K562 (cell line): ENCODE measurements around the gene PMIS2. TPM values are rescaled to one million over a fixed set of nuclear protein-coding genes. Genes with fewer than 3 reads are reported as not detected.
A peak's percentile ranks its signal among the peaks of the same experiment; 100 is the strongest.

Experiments used
- ATAC-seq: fragments of 200-7000 bp; cut with Tn5 transposase; 3 replicates; pipeline ENCODE4 v1.9.1; 2020; ENCODE audit warnings: moderate library complexity
- BruUV-seq: library from RNA; stranded (reverse); fragments of 400-500 nt; replicated peaks from 2 replicates; lab custom pipeline; 2021; lab: Mats Ljungman, UMichigan
- CTCF ChIA-PET: fragments of 300-600 bp; formaldehyde crosslinking; extraction: SDS; loops from one replicate; lab custom pipeline; 2021; ENCODE audit warnings: low intra/inter-chr PET ratio; lab: Yijun Ruan, JAX
- POLR2A ChIA-PET: fragments of 300-600, 350-650 bp; sonication (Branson Sonifier 250); formaldehyde crosslinking; extraction: SDS; loops from one replicate; lab custom pipeline; 2021; ENCODE audit warnings: antibody characterized with exemption, inconsistent platforms; lab: Yijun Ruan, JAX
- DNase-seq, 4 experiments: peaks; one replicate each; pipeline versions ENCODE4 v3.0.0 to v3.0.0-alpha.2; 2011 to 2018; ENCODE audit warnings: low spot score in 3 of 4, mixed read lengths in 3 of 4; ENCODE audit errors: extremely low read depth in 1 of 4
- FAIRE-seq: peaks from 2 replicates; lab custom pipeline; 2011; peaks lifted over from hg19 to GRCh38; lab: Jason Lieb, UNC
- H2AFZ ChIP-seq: 2 replicates; pipeline ENCODE4 v1.6.0; 2011; ENCODE audit warnings: low read depth, low read length, control low read depth, inconsistent platforms
- H3K27ac ChIP-seq: fragments of 200-600 bp; 3 replicates; pipeline ENCODE4 v1.8.0; 2011; ENCODE audit warnings: low read depth, mild to moderate bottlenecking, control low read depth, inconsistent platforms, low read length, moderate library complexity, mixed read lengths; ENCODE audit errors: extremely low read depth
- H3K27me3 ChIP-seq, 2 experiments: fragments of 300-600 bp in 1 of 2; 2 replicates in 1 of 2; 3 replicates in 1 of 2; pipeline versions ENCODE4 v1.6.0 to v1.8.0; 2011; ENCODE audit warnings: inconsistent platforms in 2 of 2, low read length in 2 of 2, mild to moderate bottlenecking in 1 of 2, mixed read lengths in 1 of 2, moderate library complexity in 1 of 2; ENCODE audit not compliant: control insufficient read depth in 2 of 2, insufficient read depth in 2 of 2
- H3K36me3 ChIP-seq: fragments of 300-600 bp; 3 replicates; pipeline ENCODE4 v1.8.0; 2011; ENCODE audit warnings: mild to moderate bottlenecking, low read length, inconsistent platforms; ENCODE audit not compliant: control insufficient read depth, insufficient read depth
- H3K4me1 ChIP-seq, 2 experiments: fragments of 200-600 bp in 1 of 2; replicated peaks in 1 of 2; 2 replicates in 1 of 2; 3 replicates in 1 of 2; pipeline versions ENCODE4 v1.5.1 to v1.8.0; 2011; ENCODE audit warnings: inconsistent platforms in 2 of 2, low read length in 2 of 2, mild to moderate bottlenecking in 1 of 2, mixed read lengths in 1 of 2, moderate library complexity in 1 of 2; ENCODE audit not compliant: control insufficient read depth in 2 of 2, insufficient read depth in 2 of 2
- H3K4me2 ChIP-seq: 2 replicates; pipeline ENCODE4 v1.6.1; 2011; ENCODE audit warnings: low read length, control low read depth, inconsistent platforms, mixed read lengths; ENCODE audit not compliant: insufficient read depth
- H3K4me3 ChIP-seq: fragments of 200-600 bp; sonication (generic), shearing (Covaris generic); 2 replicates; pipeline ENCODE4 v1.5.1; 2016; ENCODE audit warnings: control low read depth, inconsistent platforms
- H3K79me2 ChIP-seq: fragments of 200-600 bp; 3 replicates; pipeline ENCODE4 v1.8.0; 2011; ENCODE audit warnings: low read length, inconsistent platforms; ENCODE audit not compliant: control insufficient read depth, insufficient read depth
- H3K9ac ChIP-seq, 2 experiments: 2 replicates each; pipeline versions ENCODE4 v1.6.0 to v1.6.1; 2011; ENCODE audit warnings: low read depth in 2 of 2, low read length in 2 of 2, control low read depth in 1 of 2, inconsistent platforms in 1 of 2, mild to moderate bottlenecking in 1 of 2, mixed read lengths in 1 of 2; ENCODE audit not compliant: insufficient read depth in 1 of 2
- H3K9me1 ChIP-seq: one replicate; pipeline ENCODE4 v1.6.0; 2011; ENCODE audit warnings: inconsistent platforms, mild to moderate bottlenecking, low read length, moderate library complexity; ENCODE audit not compliant: control insufficient read depth, insufficient read depth
- H3K9me3 ChIP-seq: replicated peaks from 2 replicates; pipeline ENCODE4 v1.5.1; 2011; ENCODE audit warnings: low read depth, low read length, inconsistent platforms; ENCODE audit not compliant: control insufficient read depth, insufficient read depth
- H4K20me1 ChIP-seq: replicated peaks from 2 replicates; pipeline ENCODE4 v1.6.1; 2011; ENCODE audit warnings: low read length, inconsistent platforms, mixed read lengths; ENCODE audit not compliant: control insufficient read depth, insufficient read depth
- CHCHD3 ChIP-seq: fragments of 250-450 bp; sonication (Bioruptor Pico); IDR thresholded peaks from 2 replicates; pipeline ENCODE4 v2.1.2; 2022; ENCODE audit warnings: mild to moderate bottlenecking
- GATA2 ChIP-seq: sonication (generic); formaldehyde crosslinking; IDR thresholded peaks from 2 replicates; pipeline ENCODE4 v1.4.0; 2020; ENCODE audit warnings: mild to moderate bottlenecking, missing genetic modification reagents
- KDM1A ChIP-seq, 2 experiments: fragments of 450-650 bp; IDR thresholded peaks; 2 replicates each; pipeline ENCODE4 v1.6.1; 2016; ENCODE audit warnings: mild to moderate bottlenecking in 2 of 2
- MNT ChIP-seq, 2 experiments: fragments of 450-650 bp; conservative IDR thresholded peaks; 2 replicates each; pipeline ENCODE4 v1.6.1; 2017; ENCODE audit warnings: mild to moderate bottlenecking in 2 of 2, moderate library complexity in 2 of 2
- NR4A1 ChIP-seq, 2 experiments: fragments of 250-450 bp in 1 of 2; fragments of 450-650 bp in 1 of 2; sonication (Bioruptor Pico) in 1 of 2; IDR thresholded peaks; 2 replicates each; pipeline versions ENCODE4 v1.4.0 to v1.6.1; 2016 to 2020; ENCODE audit warnings: mild to moderate bottlenecking in 2 of 2, missing compliant biosample characterization in 1 of 2, missing genetic modification characterization in 1 of 2, moderate library complexity in 1 of 2
- RBM25 ChIP-seq: fragments of 200-400 bp; formaldehyde crosslinking; IDR thresholded peaks from 2 replicates; pipeline ENCODE4 v1.6.1; 2018; ENCODE audit warnings: low read length, low read depth, moderate library complexity; ENCODE audit not compliant: severe bottlenecking
- STAT6 ChIP-seq: sonication (generic); formaldehyde crosslinking; IDR thresholded peaks from 2 replicates; pipeline ENCODE4 v1.8.1; 2023; ENCODE audit warnings: mild to moderate bottlenecking, missing genetic modification reagents
- TFAP4 ChIP-seq: sonication (generic); formaldehyde crosslinking; IDR thresholded peaks from 2 replicates; pipeline ENCODE4 v1.8.0; 2022; ENCODE audit warnings: missing genetic modification reagents, mild to moderate bottlenecking, moderate library complexity, borderline replicate concordance
- U2AF1 ChIP-seq: fragments of 200-400 bp; formaldehyde crosslinking; optimal IDR thresholded peaks from 2 replicates; pipeline ENCODE3; 2017; ENCODE audit warnings: mild to moderate bottlenecking, low read depth, low read length, moderate library complexity
- ZNF431 ChIP-seq: sonication (generic); formaldehyde crosslinking; IDR thresholded peaks from 2 replicates; pipeline ENCODE4 v1.8.0; 2022; ENCODE audit warnings: mild to moderate bottlenecking, missing genetic modification reagents
- ZNF551 ChIP-seq: fragments of 250-450 bp; sonication (Bioruptor Pico); IDR thresholded peaks from 2 replicates; pipeline ENCODE4 v1.5.0; 2021; ENCODE audit warnings: mild to moderate bottlenecking, moderate library complexity
- ZNF586 ChIP-seq: fragments of 450-650 bp; formaldehyde crosslinking; conservative IDR thresholded peaks from 2 replicates; pipeline ENCODE4 v1.4.0; 2020; ENCODE audit warnings: mild to moderate bottlenecking, moderate library complexity
- WGBS: fragments of 100-300 bp; shearing (Covaris generic); methylation state at CpG from one replicate; pipeline ENCODE4 v1.1.6; 2016; ENCODE audit warnings: low coverage, mixed read lengths; ENCODE audit not compliant: insufficient coverage; ENCODE audit errors: missing lambda C conversion rate; 5-methylcytosine and 5-hydroxymethylcytosine counted together
- in situ Hi-C: fragments of 300-500 bp; cut with MboI; formaldehyde crosslinking; loops from 4 replicates; pipeline ENCODE4 v1.15.0; 2018; ENCODE audit warnings: inconsistent platforms, mixed read lengths
- intact Hi-C: fragments of 100-400 bp; cut with micrococcal nuclease; formaldehyde crosslinking; loops from 2 replicates; pipeline ENCODE4 v1.14.2; 2022
- polyA plus RNA-seq, 8 experiments: library from polyadenylated mRNA; depleted of rRNA in 4 of 8; stranded (reverse) in 5 of 8; unstranded in 3 of 8; fragments of >200 nt; fragmentation: Nextera tagmentation in 2 of 8; fragmentation: Illumina TruSeq in 1 of 8; extraction: Ambion mirVana in 2 of 8; extraction: Trizol in 1 of 8; gene quantifications; 2 replicates each; pipeline versions ENCODE4 v1.2.1 to v1.2.3, GENCODE V29; 2011 to 2014; ENCODE audit warnings: inconsistent platforms in 1 of 8, missing spikeins in 1 of 8
- total RNA-seq, 7 experiments: library from RNA; depleted of rRNA in 6 of 7; stranded (reverse); fragments of >200 nt in 6 of 7; fragmentation: Illumina TruSeq in 2 of 7; extraction: Trizol in 2 of 7; gene quantifications; 2 replicates each; pipeline versions ENCODE4 v1.2.1 to v1.2.3, GENCODE V29; 2011 to 2021; ENCODE audit warnings: low replicate concordance in 1 of 7

PMIS2 gene
- total and polyA plus RNA-seq, 9 of the 15 experiments (the other 6 are each of a cell fraction or from before 2014, with no cell fraction given): not detected

DNA sequence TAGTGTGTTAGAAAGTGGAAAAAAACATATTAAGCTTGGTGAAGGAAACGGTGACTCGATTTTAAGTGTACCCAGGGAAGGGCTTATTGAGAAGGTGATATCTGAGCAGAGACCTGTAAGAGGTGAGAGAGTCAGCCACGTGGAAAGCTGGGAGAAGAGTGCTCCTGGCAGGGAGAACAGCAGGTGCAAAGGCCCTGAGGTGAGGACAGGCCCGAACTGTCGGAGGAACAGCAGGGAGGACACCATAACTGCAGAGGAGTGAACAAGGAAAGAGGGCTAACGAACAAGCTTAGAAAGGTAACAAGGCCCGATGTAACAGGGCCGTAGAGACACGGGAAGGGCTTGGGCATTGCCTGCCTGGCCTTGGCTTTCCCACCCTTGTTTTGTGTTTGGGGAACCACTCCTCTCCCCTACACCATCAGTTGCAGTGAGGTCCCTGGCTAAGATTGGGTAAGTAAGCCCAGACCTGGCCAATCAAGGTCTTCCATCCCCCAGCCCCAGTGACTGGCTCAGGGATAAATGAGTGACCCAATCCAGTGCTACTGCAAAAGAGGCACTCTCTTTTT lies 29.9 kb upstream of the PMIS2 start:
- no peak for DNase-seq
- Histone ChIP-seq H3K27ac (no peak overlapping the region), H2AFZ (peak overlapping the region; percentile 14; the same call in 1 of the 2 replicates), H3K4me1 (peaks cover 4 to 49% of the 10 kb centered on the region in 2 experiments; a peak in 3 of 5 replicates), H3K9me1 (peaks cover 3% of the 10 kb centered on the region), H3K79me2 (no peaks in the 10 kb centered on the region), H3K36me3 (no peaks in the 10 kb centered on the region), H3K27me3 (peaks cover 18 to 38% of the 10 kb centered on the region in 2 experiments; a peak in 4 of 5 replicates), H3K9me3 (no peaks in the 10 kb centered on the region; the same call in 1 of the 2 replicates), H3K4me2 (no peak overlapping the region), H4K20me1 (peaks cover 7% of the 10 kb centered on the region; the same call in 1 of the 2 replicates), H3K9ac (no peak overlapping the region; a peak in 1 of 4 replicates), H3K4me3 (no peak overlapping the region)
- in situ Hi-C loops (no loop called here), intact Hi-C loops (loop anchor here (5.0 kb wide), 3 partner anchors 36 to 376 kb away; partner anchors contain the start of gene ETV2)
- FAIRE-seq: no peak
- BruUV-seq: no TSS peak
- ATAC-seq: no peak
- POLR2A ChIA-PET: interaction anchor here (0.6 to 1.0 kb wide), 2 partner anchors 128 to 371 kb away, joined by 3 read pairs; no protein-coding TSS in a partner anchor
- CTCF ChIA-PET: no interaction called here
- 55% methylated on average over 9 of the region's 9 CpGs for WGBS
- no peak for TF ChIP-seq ZNF431 (CRISPR knock-in tag)
- TF ChIP-seq RBM25: peak; percentile 66
- no peak for TF ChIP-seq ZNF586 (CRISPR knock-in tag)
- peak in 1 of 2 experiments; percentile 33; a peak in 1 of 4 replicates for TF ChIP-seq KDM1A (IDR thresholded peaks at IDR 0.05)
- TF ChIP-seq ZNF551: no peak
- TF ChIP-seq GATA2 (CRISPR knock-in tag): no peak
- 0 out of 2 replicates have a peak, but pooled peaks have one; percentile 9 for TF ChIP-seq TFAP4 (CRISPR knock-in tag)
- TF ChIP-seq STAT6 (CRISPR knock-in tag): no peak
- no peak for TF ChIP-seq U2AF1
- no peak for TF ChIP-seq NR4A1 (CRISPR knock-in tag; IDR thresholded peaks at IDR 0.05)
- TF ChIP-seq NR4A1 (tag; IDR thresholded peaks at IDR 0.05): no peak
- TF ChIP-seq CHCHD3: no peak
- TF ChIP-seq MNT (conservative IDR thresholded peaks at IDR 0.05): 0 out of 4 replicates have a peak, but pooled peaks of 1 of the 2 experiments have one; percentile 13
